HS-27A (cell line): ENCODE results near the gene CREM.
"Not testable (repeated sequence)": the region's sequence is repeated elsewhere in the genome, so short reads cannot be mapped to it uniquely, and the experiment has no call there.

ENCODE experiments used
- DNase-seq: peaks from one replicate; pipeline ENCODE4 v3.0.0-alpha.2; 2012; ENCODE audit warnings: low read depth, missing footprints

The CREM gene

DNA sequence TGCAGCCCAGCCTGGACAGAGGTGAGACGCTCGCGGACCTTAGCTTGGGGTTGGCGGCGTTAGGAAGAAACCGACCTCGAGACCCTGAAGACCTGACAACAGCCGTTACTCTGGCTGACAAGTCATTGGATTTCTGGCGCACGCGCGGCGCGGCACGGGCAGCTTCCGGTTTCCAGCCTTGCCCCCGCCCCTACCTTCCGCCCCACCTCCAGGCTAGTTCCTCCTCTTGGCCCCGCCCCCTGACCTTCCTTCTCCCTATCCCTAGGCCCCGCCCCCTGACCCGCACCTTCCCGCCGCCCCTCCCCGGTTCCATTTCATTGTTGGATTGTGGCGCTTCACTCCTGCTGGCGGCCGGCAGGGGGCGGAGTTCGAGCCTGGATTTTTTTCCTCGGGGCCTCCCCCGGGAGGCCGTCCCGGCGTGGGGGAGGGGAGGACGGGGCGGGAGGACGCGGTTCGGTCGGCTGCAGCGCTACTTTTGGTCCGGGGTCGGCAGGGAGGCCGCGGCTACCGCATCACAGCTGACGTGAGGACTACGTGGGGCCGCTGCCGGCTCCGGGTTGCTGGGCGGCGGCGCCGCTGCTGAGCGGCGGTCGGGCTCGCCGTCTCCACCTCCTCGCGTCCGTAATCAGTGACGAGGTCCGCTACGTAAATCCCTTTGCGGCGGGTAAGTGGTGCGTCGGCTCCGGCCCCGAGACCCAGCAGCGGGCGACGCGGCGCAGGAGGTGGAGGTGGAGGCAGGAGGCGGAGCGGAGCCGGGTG is at the start of gene CREM:
Gene CREM, plus strand, starts transcription at position 317 of the 759 bp plus-strand sequence. CDS start 10,990 bp downstream, outside the sequence.
- peak; percentile 63 for DNase-seq

DNA sequence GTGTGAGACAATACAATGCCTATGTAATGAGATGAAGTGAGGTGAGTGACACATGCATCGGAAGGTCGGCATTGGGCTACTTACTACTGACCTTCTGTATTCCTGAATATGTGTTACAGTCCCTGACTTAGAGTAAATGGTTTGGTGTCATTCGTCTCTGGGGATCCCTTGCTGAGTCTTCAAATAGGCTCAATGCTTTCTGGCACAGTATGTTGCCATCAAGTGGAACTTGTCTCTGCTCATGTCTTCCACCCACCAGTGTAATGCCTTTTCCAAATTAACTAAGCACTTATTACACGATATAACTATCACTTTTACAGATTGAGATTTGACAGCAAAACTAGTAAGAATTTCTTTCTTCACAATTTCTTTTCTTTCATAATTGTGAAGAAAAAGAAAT is 47.4 kb upstream of the CREM start:
- DNase-seq = no peak

DNA sequence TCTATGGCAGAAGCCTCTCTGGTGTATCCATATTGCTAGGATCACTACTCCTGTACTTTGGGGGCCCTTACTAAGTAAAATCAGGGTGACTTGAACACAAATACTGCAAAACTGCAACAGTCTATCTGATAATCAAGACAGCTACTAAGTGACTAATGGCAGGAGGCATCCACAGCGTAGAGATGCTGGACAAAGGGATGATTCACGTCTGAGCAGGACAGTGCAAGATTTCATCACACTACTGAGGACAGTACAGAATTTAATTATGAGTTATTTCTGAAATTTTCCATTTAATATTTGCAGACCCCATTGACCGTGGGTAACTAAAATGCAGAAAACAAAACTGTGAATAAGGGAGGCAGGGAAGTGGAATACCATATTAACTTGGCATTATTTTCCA is 46.9 kb upstream of the CREM start:
- no peak for DNase-seq

DNA sequence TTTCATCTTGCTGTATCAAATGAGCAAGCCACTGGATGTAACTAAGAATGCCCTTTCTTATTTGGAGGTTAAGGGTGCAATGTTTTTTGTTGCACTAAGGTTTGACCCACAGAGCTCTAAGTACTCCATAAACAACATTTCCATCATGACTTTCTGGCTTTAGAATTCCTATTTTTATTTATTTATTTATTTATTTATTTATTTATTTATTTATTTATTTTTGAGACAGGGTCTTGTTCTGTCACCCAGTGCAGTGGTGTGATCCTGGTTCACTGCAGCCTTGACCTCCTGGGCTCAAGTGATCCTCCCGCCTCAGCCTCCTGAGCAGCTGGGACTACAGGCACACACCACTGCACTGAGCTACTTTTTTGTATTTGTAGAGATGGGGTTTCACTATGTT is 46.4 kb upstream of the CREM start:
- DNase-seq = not testable (repeated sequence)

DNA sequence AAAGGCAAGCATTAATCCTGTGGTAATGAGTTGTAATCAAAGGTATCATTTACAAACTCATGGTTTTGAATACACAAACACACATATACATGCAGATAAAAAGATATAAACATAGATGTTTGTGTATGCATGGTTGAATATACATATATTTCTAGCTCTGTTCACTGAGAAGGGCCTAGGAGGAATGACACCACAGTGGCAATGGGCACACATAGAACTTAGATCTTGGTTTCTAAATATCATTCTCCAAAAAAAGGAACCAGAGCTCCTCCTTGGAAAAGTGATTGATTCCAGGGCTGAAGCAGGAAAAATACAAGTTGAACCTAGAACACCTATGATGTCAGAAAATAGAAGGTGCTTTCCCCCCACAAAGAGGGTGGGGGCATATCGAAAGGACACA is 43.4 kb upstream of the CREM start:
- DNase-seq = no peak

DNA sequence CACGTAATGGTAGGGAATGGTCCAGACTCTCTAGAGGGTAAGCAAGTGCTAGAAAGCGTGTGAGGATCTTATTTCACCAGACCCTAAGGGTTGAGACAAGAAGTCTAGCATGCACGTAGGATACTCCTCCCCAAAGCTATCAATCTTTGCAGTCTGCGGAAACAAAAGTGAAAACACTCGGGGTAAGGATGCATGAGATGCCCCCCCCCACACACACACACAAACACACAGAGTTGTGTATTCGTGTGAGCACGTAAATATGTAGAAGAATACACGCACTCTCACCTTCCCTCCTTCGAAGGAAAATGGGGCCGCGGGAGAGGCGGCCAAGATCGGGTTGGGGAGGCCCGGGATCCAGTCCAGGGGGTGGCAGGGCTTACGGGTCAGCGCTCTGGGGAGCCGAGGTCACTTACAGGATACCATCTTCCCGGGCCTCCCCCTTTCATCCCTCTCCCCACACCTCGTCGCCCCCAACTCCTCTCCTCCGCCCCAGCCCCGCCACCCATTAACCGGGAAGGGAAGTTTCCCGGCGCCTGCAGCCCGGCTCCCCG is 37.0 kb upstream of the CREM start:
- no peak for DNase-seq

DNA sequence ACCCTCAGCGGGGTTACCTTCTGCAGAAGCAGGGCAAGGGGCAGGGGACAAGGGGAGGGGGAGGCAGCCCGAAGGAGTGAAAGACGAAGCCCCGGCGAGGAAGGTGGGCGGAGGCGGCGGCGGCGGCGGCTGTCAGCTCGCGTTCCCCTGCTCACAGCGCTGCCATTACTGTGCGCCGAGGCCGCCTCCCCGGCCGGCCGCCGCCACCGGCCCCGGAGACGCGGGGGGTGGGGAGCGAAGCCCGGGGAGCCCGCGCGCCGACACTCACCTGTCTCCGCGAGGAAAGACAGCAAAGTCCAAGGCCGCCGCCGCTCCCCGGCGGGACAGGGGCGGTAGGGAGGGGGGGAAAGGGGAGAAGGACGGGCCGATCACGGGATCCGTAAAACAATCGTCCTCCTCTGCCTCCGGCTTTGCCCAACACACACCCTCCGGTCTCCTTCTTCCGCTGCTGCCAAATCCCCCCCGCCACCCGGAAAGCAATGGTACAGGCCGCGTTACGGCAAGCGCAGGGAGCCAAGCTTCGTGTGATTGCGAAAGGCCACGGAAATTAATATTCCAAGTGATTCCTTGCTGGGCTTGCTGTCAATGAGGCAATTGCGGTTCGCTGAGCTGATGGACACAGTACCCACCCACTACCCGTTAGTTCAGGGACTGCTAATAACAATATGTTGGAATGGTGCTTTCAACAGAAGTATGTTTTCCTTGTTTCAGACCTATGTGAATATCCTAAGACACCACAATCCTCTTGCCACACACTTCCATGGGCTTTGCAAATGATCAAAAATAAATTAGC is 36.3 kb upstream of the CREM start, which contains the start of gene CUL2:
Gene CUL2, minus strand, starts transcription at position 180 of the 793 bp plus-strand sequence. CDS start 19,024 bp downstream, outside the sequence.
- DNase-seq = peak; percentile 71

DNA sequence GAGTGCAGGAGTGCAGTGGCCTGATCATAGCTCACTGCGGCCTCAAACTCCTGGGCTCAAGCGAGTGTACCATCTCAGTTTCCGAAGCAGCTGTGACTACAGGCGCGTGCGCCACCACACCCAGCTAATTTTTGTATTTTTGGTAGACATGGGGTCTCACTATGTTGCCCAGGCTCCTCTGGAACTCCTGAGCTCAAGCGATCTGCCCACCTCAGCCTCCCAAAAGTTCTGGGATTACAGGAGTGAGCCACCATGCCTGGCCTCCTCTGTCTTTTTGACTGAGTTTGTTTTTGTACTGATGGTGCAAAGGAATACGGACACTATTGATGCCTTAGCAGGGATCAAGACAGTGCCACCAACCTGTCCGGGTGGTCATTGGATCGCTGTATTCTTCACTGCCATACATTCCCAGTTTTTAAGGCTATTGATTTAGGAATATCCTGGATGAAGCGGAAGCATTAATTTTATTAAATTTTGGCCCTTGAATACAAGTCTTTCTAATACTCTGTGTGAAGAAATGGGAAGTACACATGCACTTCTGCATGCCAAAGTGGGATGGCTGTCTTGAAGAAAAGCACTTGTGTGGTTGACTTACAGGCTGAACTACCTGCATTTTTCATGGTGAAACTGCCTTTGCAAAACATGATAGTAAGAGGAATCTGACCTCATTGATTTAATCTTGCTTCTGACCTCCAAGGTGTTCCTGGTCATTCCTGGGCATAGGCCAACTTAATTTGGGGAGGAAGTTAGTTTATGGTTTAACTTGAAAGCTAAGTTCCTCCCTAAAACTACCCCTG is 34.5 kb upstream of the CREM start:
- DNase-seq = no peak

DNA sequence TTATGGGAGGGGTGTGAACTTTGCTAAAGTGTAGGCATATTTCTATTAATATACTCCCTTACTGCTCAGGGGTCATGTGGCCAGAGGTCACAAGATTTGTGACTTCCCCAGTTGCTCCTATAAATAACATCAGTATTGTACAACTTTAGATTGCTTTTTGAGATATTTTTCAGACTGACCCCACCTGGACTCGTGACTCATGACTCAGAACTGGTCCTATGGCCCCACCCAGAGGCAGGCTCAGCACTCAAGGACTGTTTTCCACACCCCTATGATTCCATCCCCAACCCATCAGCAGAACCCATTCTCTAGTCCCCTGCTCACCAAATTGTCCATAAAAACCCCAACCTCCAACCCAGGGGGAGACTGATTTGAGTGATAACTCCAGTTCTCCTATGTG is 33.8 kb upstream of the CREM start:
- DNase-seq = no peak

DNA sequence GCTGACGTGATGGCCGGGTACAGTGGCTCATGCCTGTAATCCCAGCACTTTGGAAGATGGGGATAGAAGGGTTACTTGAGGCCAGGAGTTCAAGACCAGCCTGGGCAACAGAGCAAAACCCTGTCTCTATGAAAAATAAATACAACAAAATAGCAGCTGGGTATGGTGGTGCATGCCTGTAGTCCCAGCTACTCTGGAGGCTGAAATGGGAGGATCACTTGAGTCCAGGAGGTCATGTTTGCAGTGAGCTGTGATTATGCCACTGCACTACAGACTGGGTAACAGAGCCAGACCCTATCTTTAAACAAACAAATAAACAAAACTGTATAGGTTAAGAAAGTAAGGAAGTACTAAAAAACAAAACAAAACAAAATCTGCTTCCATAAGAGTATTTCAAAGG is 30.3 kb upstream of the CREM start:
- no peak for DNase-seq

DNA sequence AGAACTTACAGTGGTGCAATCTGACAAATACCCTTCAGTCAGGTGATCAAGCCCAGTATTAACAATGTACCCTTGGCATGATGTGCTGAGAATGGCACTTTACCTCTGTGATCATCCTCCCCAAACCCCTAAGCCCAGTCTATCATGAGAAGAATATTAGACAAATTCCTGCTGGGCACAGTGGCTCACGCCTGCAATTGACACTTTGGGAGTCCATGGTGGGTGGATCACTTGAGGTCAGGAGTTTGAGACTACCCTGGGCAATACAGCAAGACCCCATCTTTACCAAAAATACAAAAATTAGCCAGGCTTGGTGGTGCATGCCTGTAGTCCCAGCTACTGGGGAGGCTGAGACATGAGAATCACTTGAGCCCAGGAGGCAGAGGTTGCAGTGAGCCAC is 29.1 kb upstream of the CREM start:
- no peak for DNase-seq

DNA sequence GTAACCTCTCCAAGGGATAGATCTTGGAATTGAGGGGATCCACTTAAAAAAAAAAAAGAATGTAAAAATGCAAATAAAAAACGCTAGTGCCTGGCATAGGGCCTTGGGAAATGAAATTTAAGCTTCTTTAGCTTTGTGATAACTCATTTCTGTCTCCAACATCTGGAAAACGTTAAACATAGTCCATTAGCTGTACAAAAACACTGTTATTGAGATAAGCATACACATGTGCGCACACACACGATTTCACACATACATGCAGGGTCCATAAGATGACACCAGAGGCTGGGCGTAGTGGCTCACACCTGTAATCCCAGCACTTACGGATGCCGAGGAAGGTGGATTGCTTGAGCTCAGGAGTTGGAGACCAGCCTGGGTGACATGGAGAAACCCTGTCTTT is 22.8 kb upstream of the CREM start:
- no peak for DNase-seq

DNA sequence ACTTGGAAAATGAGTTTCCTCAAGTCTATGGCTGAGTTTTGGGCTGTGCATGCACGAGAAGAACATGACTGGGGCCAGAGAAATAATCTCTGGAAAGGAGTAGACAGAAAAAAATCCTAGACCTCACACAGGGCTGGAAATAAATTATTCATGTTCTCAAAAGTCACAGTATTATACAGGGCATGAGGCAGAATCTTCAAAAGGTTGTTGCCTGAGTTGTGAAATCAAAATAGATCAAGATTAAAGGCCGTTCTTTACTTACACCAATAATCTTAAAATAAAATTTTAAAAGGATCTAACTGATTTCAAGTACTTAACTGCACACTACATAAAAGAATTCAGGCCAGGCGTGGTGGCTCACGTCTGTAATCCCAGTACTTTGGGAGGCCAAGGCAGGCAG is 14.1 kb upstream of the CREM start:
- no peak for DNase-seq

DNA sequence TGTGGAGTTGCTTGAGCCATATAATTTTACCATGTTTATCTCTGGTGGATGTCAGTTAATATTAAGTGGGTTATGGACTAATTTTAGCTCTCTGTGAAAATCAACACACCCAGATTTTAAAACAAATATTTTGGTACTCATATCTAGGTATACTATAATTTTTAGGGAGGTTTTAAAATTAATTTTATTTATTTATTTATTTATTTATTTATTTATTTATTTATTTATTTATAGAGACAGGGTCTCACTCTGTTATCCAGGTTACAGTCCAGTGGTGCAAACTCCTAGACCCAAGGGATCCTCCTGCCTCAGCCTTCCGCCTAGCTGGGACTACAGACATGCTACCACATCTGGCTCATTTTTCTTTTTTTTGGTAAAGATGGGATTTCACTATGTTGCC is 7.3 kb upstream of the CREM start:
- DNase-seq = no peak

DNA sequence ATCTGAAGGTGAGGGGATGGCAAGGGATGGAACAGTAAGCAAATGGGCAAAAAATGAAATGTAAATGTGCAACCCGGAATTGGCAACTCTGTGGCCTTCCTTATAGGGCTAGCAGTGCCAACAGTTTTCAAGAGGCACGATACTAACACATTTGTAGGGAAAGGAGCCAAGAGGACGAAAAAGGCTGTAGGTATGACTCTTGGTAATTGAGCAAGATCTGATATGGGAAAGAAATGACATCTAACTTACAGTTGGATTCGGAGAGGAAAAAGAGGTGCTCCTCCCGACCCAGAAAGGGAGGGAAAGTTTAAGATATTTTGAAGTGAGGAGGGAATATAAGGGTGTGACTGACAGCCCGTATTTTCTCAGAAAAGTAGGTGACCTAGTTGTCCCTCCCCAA is 2.1 kb upstream of the CREM start:
- no peak for DNase-seq

DNA sequence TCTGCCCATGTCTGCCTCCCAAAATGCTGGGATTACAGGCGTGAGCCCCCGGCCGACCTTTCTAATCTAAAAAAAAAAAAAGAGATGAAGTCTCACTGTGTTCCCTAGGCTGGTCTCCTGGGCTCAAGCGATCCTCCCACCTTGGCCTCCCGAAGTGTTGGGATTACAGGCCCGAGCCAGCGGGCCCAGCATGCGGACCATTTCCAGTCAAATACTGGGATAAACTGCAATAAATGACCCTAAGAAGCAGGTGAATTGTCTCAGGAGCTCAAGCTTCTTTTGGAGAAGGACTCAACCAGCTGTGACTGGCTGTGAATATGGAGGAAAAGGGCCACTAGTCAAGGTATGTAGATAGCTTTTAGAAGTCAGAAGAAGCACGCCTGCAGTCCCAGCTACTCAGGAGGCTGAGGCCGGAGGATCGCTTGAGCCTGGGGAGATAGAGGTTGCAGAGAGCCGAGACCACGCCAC is 550 bp upstream of the CREM start:
- no peak for DNase-seq

DNA sequence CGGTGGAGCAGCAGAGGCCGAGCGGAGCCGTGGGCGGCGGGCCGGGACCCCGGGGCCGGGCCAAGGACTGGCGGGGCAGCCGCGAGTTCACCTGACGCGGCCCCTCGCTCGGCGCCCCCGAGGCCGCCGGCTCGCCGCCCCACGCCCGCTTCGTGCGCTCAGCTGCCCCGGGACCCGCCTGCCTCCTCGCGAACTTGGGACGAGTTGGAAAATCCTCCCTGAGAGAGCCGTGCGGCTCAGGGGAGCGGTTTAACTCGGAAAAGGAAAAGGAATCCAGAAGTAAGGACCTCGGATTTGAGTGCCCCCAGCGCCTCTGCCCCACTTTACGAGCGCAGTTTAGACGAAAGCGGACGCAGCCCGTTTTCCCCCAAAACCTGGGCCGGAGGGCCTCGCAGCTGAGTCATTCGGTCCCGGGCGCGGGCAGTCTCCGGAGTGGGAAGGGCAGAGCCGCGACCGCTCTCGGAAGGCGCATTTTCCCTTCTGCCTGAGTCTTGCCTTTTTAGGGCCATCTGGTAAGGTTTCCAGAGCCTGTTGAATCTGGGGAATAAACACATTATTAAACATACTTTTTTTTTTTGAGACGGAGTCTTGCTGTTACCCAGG is 744 bp downstream of the CREM start:
- DNase-seq = peak; percentile 11

DNA sequence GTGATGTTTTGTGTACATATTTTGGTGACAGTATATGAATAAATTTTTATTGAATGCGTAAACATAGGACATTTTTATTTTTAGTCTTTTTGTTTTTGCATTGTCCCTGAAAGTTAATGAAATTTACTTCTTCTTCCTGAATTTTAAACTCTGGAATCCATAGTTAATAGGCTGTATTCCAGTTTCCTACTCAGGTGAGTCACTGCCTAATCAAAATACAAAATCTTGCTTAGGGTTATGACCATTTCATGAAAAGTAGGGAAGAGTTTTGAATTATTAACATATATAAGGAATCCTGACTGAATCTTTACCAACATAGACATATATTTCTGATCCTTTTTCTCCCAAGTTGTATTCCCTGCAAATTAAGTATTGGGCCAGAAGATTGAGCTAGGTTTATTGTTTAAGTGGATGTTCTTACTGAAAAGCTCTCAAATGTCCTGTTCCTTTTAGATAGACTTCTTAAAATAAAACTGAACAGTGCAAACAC is 2.6 kb downstream of the CREM start:
- no peak for DNase-seq

DNA sequence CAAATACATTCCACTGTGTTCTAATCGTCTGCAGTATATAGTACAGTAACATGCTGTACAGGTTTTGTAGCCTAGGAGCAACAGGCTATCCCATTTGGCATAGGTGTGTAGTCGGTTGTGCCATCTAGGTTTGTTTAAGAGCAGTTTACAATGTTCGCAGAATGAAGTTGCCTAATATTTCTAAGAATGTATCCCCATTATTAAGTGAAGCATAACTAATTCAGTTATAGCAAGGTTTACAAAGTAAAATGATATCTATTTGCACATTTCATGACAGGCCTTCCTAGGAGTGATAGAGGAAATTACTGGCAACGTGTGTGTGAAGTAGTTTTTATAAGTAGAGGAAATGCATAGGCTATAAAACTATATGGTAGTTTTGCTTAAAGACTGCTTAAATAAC is 4.0 kb downstream of the CREM start:
- DNase-seq = no peak

DNA sequence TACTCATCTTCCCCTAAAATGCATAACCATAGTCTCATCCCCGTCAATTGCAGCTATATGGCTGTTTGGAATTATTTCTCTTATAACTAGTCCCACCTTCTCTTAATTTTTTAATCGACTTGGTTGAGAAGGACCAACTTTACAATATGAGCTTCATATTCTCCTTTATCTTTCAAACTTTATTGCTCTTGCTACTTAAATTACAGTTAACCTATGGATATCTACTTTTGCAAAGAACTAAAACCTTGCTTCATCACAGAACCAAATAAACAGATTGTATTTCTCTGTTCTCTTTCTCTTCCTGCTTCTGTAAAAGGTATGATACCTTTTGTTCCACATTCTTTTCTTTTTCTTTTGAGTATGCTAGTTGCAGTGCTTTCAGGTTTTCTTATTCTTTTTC is 6.1 kb downstream of the CREM start:
- no peak for DNase-seq

DNA sequence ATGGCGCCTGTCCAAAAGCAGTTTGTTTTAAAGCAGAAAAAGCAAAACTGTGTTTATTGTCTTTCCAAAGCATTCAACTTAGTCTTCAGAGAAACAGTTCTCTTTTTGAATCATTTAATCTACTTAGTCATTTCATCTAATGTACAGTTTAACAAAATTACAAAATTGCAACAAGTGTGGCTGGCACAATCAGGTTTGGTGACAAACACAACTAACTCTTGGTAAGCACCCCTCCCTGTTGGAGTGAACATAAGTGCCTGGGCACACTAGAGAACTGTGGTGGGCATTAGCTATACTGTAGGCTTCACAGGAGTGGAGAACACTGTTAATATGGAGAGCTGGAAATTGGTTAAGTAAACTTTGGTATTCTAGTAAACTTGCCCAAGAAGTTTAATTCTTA is 6.9 kb downstream of the CREM start:
- no peak for DNase-seq

DNA sequence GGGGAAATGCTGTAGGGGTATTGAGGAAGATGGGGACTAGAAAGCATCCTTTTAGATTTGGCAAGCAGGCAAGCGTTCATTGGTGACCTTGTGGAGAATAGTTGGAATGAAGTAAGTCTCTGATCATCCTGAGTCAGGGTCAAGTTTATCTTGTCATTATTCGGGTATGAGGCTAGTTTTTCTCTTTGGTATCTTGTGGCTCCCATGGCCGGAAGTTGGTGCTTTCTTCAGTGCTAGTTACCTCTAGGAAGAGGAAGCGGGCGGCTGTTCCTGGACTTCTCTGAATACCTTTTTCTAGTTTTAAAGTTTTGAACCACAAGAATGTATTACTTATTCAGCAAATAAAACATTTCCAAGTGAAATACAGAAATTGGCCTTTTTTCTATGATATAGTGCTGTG is 9.2 kb downstream of the CREM start:
- DNase-seq = no peak
